ENCODE results near the gene SLC26A3. TPM values are rescaled to one million over a fixed set of nuclear protein-coding genes. Genes with fewer than 3 reads are reported as not detected.
A peak's percentile ranks its signal among the peaks of the same experiment; 100 is the strongest.
"Not testable (repeated sequence)": the region's sequence is repeated elsewhere in the genome, so short reads cannot be mapped to it uniquely, and the experiment has no call there.

Gene SLC26A3
- total RNA-seq (not detected), polyA plus RNA-seq (ENCODE audit: insufficient read depth in 1 of 8, insufficient read length in 8 of 8, low replicate concordance in 1 of 8) (10 to 100 TPM in 1 of 8 donors, 1 to 10 TPM in 1, under 1 TPM in 3, not detected in 3; 0.07 to 10.8 (median 0.14) TPM)
- long read RNA-seq, donor 1: 0 reads
- long read RNA-seq, donor 2: 0 reads
- long read RNA-seq, donor 3: 0 reads
- long read RNA-seq, donor 4: 0 reads
- long read RNA-seq, donor 5: 0 reads
- long read RNA-seq, donor 6: 0 reads
- long read RNA-seq, donor 7: 0 reads
- long read RNA-seq, donor 8: 0 reads
- long read RNA-seq, donor 9: 0 reads
- long read RNA-seq, donor 10: 0 reads
- long read RNA-seq, donor 11: 0 reads

DNA sequence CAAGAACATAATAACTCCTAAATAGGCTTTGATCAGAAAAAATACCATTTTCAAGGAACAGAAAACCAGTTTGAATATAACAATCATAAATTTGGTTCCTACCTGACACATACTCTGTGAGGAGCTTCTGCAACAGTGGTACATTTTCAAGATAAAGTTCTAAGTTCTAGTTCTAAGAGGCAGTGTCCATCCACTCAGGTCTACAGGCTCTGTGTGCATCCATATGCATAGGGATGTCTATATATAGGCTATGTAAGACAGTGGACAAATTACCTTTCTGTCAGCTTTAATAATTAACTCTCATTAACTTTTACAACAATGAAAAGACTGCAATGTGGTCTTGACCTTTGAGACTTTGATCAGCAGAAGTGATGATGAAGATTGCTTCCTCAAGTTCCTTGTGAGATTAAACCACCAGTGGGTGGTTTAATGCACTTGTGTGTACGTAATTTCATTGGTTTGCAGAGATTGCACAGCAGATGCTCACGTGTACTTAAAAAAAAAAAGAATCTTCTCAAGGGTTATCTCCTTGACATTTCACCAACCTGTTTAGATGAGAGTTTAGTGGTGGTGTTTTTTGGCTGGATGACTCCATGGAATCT, at the start of gene SLC26A3:
Gene SLC26A3 (minus strand): TSS at position 215 of the 602 bp plus-strand sequence. CDS start 8,714 bp downstream, outside the sequence.
- WGBS (ENCODE audit: insufficient coverage): no CpG with 5 or more reads among the region's 2 CpGs
- Histone ChIP-seq H3K4me1 (ENCODE audit: control insufficient read depth, insufficient read depth, low read length) (no peaks in the 10 kb centered on the region), H3K9me3 (replicated peaks; ENCODE audit: control insufficient read depth, low read depth, low read length) (no peaks in the 10 kb centered on the region), H3K27me3 (ENCODE audit: control insufficient read depth, insufficient read depth, low read length) (peaks cover 2% of the 10 kb centered on the region), H3K4me3 (ENCODE audit: low read length) (no peak within 1 kb of the TSS), H3K27ac (ENCODE audit: low read length) (no peak within 1 kb of the TSS), H3K36me3 (ENCODE audit: control insufficient read depth, insufficient read depth, low read length) (no peaks in the 10 kb centered on the region)
- DNase-seq: no peak

- H3K9me3 ChIP-seq (replicated peaks; ENCODE audit: control insufficient read depth, low read depth, low read length): no peaks in the 10 kb centered on the region
- no CpG with 5 or more reads among the region's 1 CpG for WGBS (ENCODE audit: insufficient coverage)
- no peaks in the 10 kb centered on the region for H3K4me1 ChIP-seq (ENCODE audit: control insufficient read depth, insufficient read depth, low read length)
- no peak overlapping the region for H3K27ac ChIP-seq (ENCODE audit: low read length)
- no peak overlapping the region for H3K4me3 ChIP-seq (ENCODE audit: low read length)
- no peaks in the 10 kb centered on the region for H3K27me3 ChIP-seq (ENCODE audit: control insufficient read depth, insufficient read depth, low read length)
- no peaks in the 10 kb centered on the region for H3K36me3 ChIP-seq (ENCODE audit: control insufficient read depth, insufficient read depth, low read length)
- DNase-seq: no peak
Measured at GRCh38 chr7:107850643-107851042, 47.6 kb upstream of the SLC26A3 start.

DNA sequence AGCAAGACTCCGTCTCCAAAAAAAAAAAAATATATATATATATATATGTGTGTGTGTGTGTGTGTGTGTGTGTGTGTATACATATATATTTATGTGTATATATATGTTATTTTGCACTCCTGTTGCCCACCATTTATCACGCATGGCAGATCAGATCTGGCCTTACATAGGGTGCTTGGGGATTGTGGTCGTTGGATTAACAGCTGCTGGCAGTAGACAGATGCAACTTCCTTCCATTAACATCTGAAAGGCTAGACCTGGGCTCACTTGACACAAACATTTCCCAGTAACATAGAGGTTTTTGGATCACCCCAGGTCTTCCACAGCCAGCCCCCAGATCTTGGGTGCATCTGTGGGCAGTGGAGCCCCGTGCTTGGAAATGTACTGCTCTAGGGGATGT, 47.2 kb upstream of the SLC26A3 start:
- H3K36me3 ChIP-seq (ENCODE audit: control insufficient read depth, insufficient read depth, low read length): no peaks in the 10 kb centered on the region
- 100% methylated on average over 1 of the region's 4 CpGs for WGBS (ENCODE audit: insufficient coverage)
- DNase-seq: no peak
- no peaks in the 10 kb centered on the region for H3K27me3 ChIP-seq (ENCODE audit: control insufficient read depth, insufficient read depth, low read length)
- H3K4me3 ChIP-seq (ENCODE audit: low read length): no peak overlapping the region
- no peak overlapping the region for H3K27ac ChIP-seq (ENCODE audit: low read length)
- H3K9me3 ChIP-seq (replicated peaks; ENCODE audit: control insufficient read depth, low read depth, low read length): no peaks in the 10 kb centered on the region
- no peaks in the 10 kb centered on the region for H3K4me1 ChIP-seq (ENCODE audit: control insufficient read depth, insufficient read depth, low read length)

GRCh38 chr7:107848211-107848610, 45.2 kb upstream of the SLC26A3 start:
- H3K27me3 ChIP-seq (ENCODE audit: control insufficient read depth, insufficient read depth, low read length); DNase-seq; H3K36me3 ChIP-seq (ENCODE audit: control insufficient read depth, insufficient read depth, low read length); H3K9me3 ChIP-seq (replicated peaks; ENCODE audit: control insufficient read depth, low read depth, low read length); H3K27ac ChIP-seq (ENCODE audit: low read length); H3K4me1 ChIP-seq (ENCODE audit: control insufficient read depth, insufficient read depth, low read length); H3K4me3 ChIP-seq (ENCODE audit: low read length): not testable (repeated sequence)
- WGBS (ENCODE audit: insufficient coverage): 95% methylated on average over 14 of the region's 31 CpGs

DNA sequence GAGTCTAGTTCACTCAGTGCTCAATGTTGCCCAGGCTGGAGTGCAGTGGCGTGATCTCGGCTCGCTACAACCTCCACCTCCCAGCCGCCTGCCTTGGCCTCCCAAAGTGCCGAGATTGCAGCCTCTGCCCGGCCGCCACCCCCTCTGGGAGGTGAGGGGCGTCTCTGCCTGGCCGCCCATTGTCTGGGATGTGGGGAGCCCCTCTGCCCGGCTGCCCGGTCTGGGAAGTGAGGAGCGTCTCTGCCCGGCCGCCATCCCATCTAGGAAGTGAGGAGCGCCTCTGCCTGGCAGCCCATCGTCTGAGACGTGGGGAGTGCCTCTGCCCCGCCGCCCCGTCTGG, 44.8 kb upstream of the SLC26A3 start:
- H3K27me3 ChIP-seq (ENCODE audit: control insufficient read depth, insufficient read depth, low read length); H3K4me1 ChIP-seq (ENCODE audit: control insufficient read depth, insufficient read depth, low read length); H3K36me3 ChIP-seq (ENCODE audit: control insufficient read depth, insufficient read depth, low read length); H3K4me3 ChIP-seq (ENCODE audit: low read length); H3K27ac ChIP-seq (ENCODE audit: low read length); DNase-seq; H3K9me3 ChIP-seq (replicated peaks; ENCODE audit: control insufficient read depth, low read depth, low read length): not testable (repeated sequence)
- 98% methylated on average over 9 of the region's 20 CpGs for WGBS (ENCODE audit: insufficient coverage)

- no peaks in the 10 kb centered on the region for H3K27me3 ChIP-seq (ENCODE audit: control insufficient read depth, insufficient read depth, low read length)
- no peak for DNase-seq
- H3K27ac ChIP-seq (ENCODE audit: low read length): no peak overlapping the region
- no peak overlapping the region for H3K4me3 ChIP-seq (ENCODE audit: low read length)
- peaks cover 7% of the 10 kb centered on the region for H3K4me1 ChIP-seq (ENCODE audit: control insufficient read depth, insufficient read depth, low read length)
- 95% methylated on average over 11 of the region's 18 CpGs for WGBS (ENCODE audit: insufficient coverage)
- no peaks in the 10 kb centered on the region for H3K9me3 ChIP-seq (replicated peaks; ENCODE audit: control insufficient read depth, low read depth, low read length)
- H3K36me3 ChIP-seq (ENCODE audit: control insufficient read depth, insufficient read depth, low read length): no peaks in the 10 kb centered on the region
Measured at GRCh38 chr7:107847168-107847835, 44.3 kb upstream of the SLC26A3 start.

GRCh38 chr7:107846324-107846723, 43.3 kb upstream of the SLC26A3 start:
- no peaks in the 10 kb centered on the region for H3K9me3 ChIP-seq (replicated peaks; ENCODE audit: control insufficient read depth, low read depth, low read length)
- H3K36me3 ChIP-seq (ENCODE audit: control insufficient read depth, insufficient read depth, low read length): no peaks in the 10 kb centered on the region
- H3K4me3 ChIP-seq (ENCODE audit: low read length): no peak overlapping the region
- no peak overlapping the region for H3K27ac ChIP-seq (ENCODE audit: low read length)
- peak; percentile 54 for DNase-seq
- peaks cover 7% of the 10 kb centered on the region for H3K4me1 ChIP-seq (ENCODE audit: control insufficient read depth, insufficient read depth, low read length)
- no peaks in the 10 kb centered on the region for H3K27me3 ChIP-seq (ENCODE audit: control insufficient read depth, insufficient read depth, low read length)

GRCh38 chr7:107843184-107843583, 40.2 kb upstream of the SLC26A3 start:
- 92% methylated on average over 13 of the region's 16 CpGs for WGBS (ENCODE audit: insufficient coverage)
- no peaks in the 10 kb centered on the region for H3K36me3 ChIP-seq (ENCODE audit: control insufficient read depth, insufficient read depth, low read length)
- no peaks in the 10 kb centered on the region for H3K27me3 ChIP-seq (ENCODE audit: control insufficient read depth, insufficient read depth, low read length)
- no peak overlapping the region for H3K27ac ChIP-seq (ENCODE audit: low read length)
- peaks cover 7% of the 10 kb centered on the region for H3K4me1 ChIP-seq (ENCODE audit: control insufficient read depth, insufficient read depth, low read length)
- no peak overlapping the region for H3K4me3 ChIP-seq (ENCODE audit: low read length)
- no peaks in the 10 kb centered on the region for H3K9me3 ChIP-seq (replicated peaks; ENCODE audit: control insufficient read depth, low read depth, low read length)
- no peak for DNase-seq

DNA sequence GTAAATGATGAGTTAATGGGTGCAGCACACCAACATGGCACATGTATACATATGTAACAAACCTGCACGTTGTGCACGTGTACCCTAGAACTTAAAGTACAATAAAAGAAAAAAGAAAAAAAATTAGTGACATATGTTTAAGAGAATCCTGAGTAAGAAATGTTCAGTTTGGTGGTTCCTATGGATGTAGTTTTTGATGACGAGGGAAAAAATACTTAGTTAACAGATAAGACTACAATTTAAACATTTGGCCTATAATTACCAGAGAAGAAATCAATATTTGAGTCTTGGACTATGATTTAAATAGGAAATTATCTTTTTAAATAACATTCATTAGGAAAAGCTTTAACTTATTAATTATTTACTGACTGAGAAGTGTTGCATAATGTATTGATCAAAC, 39.2 kb upstream of the SLC26A3 start:
- no CpG with 5 or more reads among the region's 3 CpGs for WGBS (ENCODE audit: insufficient coverage)
- Histone ChIP-seq H3K9me3 (replicated peaks; ENCODE audit: control insufficient read depth, low read depth, low read length) (no peaks in the 10 kb centered on the region), H3K4me1 (ENCODE audit: control insufficient read depth, insufficient read depth, low read length) (peaks cover 7% of the 10 kb centered on the region), H3K27me3 (ENCODE audit: control insufficient read depth, insufficient read depth, low read length) (no peaks in the 10 kb centered on the region), H3K4me3 (ENCODE audit: low read length) (no peak overlapping the region), H3K27ac (ENCODE audit: low read length) (no peak overlapping the region), H3K36me3 (ENCODE audit: control insufficient read depth, insufficient read depth, low read length) (no peaks in the 10 kb centered on the region)
- no peak for DNase-seq

GRCh38 chr7:107838816-107839565, 36.0 kb upstream of the SLC26A3 start:
- no peaks in the 10 kb centered on the region for H3K27me3 ChIP-seq (ENCODE audit: control insufficient read depth, insufficient read depth, low read length)
- H3K9me3 ChIP-seq (replicated peaks; ENCODE audit: control insufficient read depth, low read depth, low read length): no peaks in the 10 kb centered on the region
- no peak overlapping the region for H3K27ac ChIP-seq (ENCODE audit: low read length)
- no peak for DNase-seq
- no peak overlapping the region for H3K4me3 ChIP-seq (ENCODE audit: low read length)
- H3K4me1 ChIP-seq (ENCODE audit: control insufficient read depth, insufficient read depth, low read length): no peaks in the 10 kb centered on the region
- H3K36me3 ChIP-seq (ENCODE audit: control insufficient read depth, insufficient read depth, low read length): no peaks in the 10 kb centered on the region
- WGBS (ENCODE audit: insufficient coverage): 87% methylated on average over 4 of the region's 5 CpGs

Data from muscle of leg (tissue), 16 donors.